HG03378 (cell line): ENCODE results near the gene EIF2S3.

Source experiments
- ATAC-seq: cut with Tn5 transposase; IDR thresholded peaks from one replicate; pipeline ENCODE4 v1.9.1; 2021; ENCODE audit warnings: mild to moderate bottlenecking, moderate library complexity; ENCODE audit not compliant: unreplicated experiment

EIF2S3 gene

DNA sequence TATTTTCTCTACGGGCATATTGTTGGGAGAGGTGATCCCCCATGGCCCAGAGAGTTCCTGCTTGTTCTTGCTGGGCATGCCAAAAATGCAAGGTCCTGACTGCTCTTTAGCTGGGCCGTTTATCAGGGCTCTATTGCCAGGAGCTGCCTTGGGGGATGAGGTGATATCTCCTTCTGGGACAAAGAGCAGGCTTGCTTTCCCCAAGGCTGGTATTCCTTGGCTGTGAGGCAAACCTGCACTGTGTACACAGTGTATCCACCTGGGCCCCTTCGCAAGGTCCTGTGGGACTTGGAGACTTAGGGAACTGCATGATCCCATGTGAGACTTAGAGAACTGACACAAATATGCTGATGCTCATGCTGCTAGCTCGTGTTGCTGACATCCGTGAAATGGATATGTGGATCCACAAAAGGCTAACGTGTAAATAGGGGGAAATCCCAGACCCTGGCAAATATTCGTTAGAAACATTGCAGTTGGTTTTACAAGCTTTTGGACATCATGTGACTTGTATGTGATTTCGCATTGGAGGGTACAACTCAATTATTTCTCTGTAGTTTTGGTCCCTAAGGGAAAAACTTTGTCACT, 70.4 kb downstream of the EIF2S3 start:
- ATAC-seq: no peak
